GM21576 (cell line): ENCODE measurements around the gene MMEL1.

Experiments
- ATAC-seq: cut with Tn5 transposase; IDR thresholded peaks from one replicate; pipeline ENCODE4 v1.9.1; 2021; ENCODE audit warnings: mild to moderate bottlenecking, moderate library complexity; ENCODE audit not compliant: unreplicated experiment

MMEL1 gene

GRCh38 chr1:2547210-2548067 is 85.4 kb downstream of the MMEL1 start:
- ATAC-seq, result no peak

- peak; percentile 33 for ATAC-seq
These were observed 86.2 kb downstream of the MMEL1 start for GRCh38 chr1:2546515-2547209.

- ATAC-seq, result peak; percentile 28
These were observed 86.9 kb downstream of the MMEL1 start for GRCh38 chr1:2545754-2546514.

DNA sequence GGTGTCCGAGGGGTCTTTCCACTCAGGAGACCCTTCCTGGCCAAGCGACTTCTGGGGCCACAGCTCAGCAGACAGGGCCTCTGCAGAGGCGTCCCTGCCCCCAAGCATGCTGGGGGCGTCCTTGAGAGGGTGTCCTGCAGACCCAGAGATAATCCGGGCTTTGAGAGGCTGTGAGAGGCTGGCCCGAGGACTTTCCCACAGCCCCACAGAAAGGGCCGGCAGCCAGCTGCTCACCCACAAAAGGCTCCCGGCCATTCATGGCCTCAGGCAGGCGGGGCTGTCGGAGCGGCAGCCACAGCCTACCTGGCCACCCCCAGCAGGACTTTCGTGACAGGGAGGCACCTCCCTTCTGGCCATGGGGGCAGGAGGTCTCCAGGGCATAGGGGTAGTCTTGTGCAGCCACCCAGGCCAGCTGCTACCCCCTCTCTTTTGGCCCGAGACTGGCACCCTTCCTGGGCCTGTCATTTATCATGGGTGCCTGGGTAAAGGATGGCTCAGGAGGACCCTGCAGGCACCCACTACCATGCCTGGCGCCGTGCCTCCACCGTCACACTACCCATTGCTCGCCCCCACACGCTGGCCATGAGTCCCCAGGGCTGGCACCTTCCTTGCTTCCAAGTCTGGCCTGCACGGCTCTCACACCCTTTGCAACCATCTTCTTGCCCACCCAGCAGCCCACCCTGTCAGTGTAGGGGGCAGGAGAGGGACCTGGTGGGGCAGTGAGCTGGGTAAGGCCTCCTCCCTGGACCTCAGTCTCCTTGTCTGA is 87.8 kb downstream of the MMEL1 start:
- ATAC-seq, result no peak

DNA sequence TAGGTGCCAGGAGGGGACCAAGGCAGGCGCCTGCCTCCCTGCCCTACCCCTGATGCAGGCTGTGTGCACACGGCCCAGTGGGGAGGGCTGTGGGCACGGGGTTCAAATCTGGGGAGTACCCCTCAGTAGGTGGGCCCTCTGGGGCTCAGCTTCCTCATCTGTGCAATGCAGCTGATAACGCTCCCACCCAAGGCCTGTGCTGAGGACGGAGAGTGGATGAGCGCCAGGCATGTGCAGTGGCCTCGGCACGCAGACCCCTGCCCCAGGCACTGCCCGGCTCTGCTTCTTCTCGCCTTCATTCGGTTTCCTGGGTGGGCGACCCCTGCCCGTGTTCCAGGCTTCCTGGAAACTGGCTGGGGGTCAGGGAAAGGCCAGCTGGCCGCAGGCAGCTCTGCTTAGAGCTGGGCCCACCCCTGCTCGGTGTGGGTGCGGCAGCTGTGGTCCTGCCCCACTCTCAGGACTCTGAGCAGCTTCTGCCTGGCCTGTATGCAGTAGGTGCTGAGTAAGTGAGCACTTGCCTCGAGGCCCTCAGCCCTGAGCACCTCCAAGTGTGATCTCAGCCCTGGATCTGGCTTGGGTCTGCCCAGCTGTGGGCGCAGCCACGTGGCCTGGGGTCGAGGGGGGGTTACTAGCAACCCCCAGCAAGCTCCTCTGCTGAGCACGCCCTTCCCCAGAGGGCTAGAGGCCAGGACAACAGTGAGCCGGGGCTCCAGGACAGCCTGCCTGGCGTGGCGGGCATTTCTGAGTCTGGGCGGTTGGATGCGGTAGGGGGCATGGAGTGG is 88.5 kb downstream of the MMEL1 start:
- no peak for ATAC-seq

DNA sequence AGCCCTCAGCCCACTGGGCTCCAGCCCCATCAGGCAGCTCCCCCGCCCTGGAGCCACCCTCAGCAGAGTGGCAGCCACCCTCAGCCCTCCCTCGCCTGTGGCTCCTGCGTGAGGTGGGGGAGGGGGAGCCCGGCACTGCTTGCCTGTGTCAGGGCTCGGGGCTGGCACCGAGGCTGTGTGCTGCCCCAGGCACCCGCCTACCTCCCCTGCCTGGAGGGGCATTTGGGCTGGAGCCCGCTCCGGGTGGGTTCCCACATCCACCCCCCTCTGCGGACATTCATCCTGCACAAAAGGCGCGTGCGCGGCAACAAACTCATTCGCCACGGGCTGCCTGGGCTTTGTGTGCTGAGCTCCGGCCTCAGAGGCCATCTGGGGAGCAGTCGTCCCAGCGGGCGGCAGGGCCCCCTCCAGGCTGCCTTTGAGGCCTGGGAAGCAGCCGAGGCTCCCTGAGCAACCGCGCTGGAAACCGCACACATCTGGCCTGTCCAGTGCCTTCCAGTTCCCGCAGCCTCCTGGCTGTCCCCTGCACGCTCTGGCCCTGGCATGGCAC is 89.2 kb downstream of the MMEL1 start:
- ATAC-seq, result no peak

DNA sequence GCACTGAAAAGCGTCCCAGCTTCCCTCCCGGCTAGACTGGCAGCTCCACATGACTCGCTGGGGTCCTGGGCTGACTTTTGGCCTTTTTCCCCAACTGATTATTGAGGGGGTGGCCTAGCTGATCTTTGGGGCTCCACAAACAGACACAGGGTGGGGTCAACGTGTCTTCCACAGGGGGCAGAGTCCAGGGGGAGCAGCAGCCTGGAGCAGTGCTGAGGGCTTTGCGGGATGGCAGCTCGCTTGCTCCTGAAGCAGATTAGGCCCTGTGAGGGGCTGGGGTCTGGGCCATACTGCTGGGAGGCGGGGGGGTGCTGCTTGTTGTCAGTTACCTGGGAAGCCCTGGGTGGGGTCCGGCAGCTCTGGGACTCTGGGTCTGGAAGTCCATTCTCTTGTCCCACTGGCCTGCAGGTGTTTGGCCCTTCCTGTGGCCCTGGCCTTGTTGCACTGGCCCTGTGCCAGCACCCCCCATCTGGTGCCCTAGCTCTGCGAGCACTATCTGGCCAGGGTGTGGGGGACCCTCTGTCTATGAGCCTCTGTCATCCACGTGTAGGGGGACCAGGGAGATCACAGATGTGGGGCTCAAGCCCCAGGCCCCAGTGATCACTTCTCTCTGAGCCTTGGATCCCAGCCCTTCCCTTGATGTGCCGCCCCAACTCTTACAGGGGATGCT is 90.4 kb downstream of the MMEL1 start:
- no peak for ATAC-seq

GRCh38 chr1:2541619-2542245 is 91.1 kb downstream of the MMEL1 start:
- ATAC-seq, result no peak

- no peak for ATAC-seq
These were observed 91.9 kb downstream of the MMEL1 start for GRCh38 chr1:2540816-2541492.
